Muscle of leg (tissue), 11 donors: ENCODE results near the gene TTC22. TPM values are rescaled to one million over a fixed set of nuclear protein-coding genes. Genes with fewer than 3 reads are reported as not detected.

Source experiments
- DNase-seq: peaks from one replicate; pipeline ENCODE4 v3.0.0; 2013
- H3K27ac ChIP-seq: one replicate; pipeline ENCODE4 v1.5.1; 2013; ENCODE audit warnings: mild to moderate bottlenecking, low read length, control low read depth
- H3K27me3 ChIP-seq: one replicate; pipeline ENCODE4 v1.6.1; 2013; ENCODE audit warnings: low read length; ENCODE audit not compliant: control insufficient read depth, insufficient read depth
- H3K36me3 ChIP-seq: one replicate; pipeline ENCODE4 v1.6.1; 2013; ENCODE audit warnings: low read length; ENCODE audit not compliant: control insufficient read depth, insufficient read depth
- H3K4me1 ChIP-seq: one replicate; pipeline ENCODE4 v1.6.1; 2013; ENCODE audit warnings: low read length; ENCODE audit not compliant: control insufficient read depth, insufficient read depth
- H3K4me3 ChIP-seq: one replicate; pipeline ENCODE4 v1.5.1; 2013; ENCODE audit warnings: low read length, control low read depth
- H3K9me3 ChIP-seq: replicated peaks from 2 replicates; pipeline ENCODE4 v1.6.1; 2013; ENCODE audit warnings: low read depth, low read length; ENCODE audit not compliant: control insufficient read depth
- WGBS: methylation state at CpG from one replicate; pipeline ENCODE4 v1.1.5; 2013; ENCODE audit warnings: missing lambda C conversion rate; ENCODE audit not compliant: insufficient coverage; 5-methylcytosine and 5-hydroxymethylcytosine counted together
- polyA plus RNA-seq, 8 donors: library from polyadenylated mRNA; unstranded; fragments of 120-200 nt; gene quantifications; one replicate each; pipeline versions ENCODE4 v1.2.1 to v1.2.3, GENCODE V29; 2013; ENCODE audit warnings: inconsistent platforms in 1 of 8, low replicate concordance in 1 of 8; ENCODE audit not compliant: insufficient read length in 8 of 8, insufficient read depth in 1 of 8
- total RNA-seq: library from RNA; stranded (reverse); fragments of 120-200 nt; gene quantifications from one replicate; pipeline ENCODE4 v1.2.4, GENCODE V29; 2013

The TTC22 gene
- total and polyA plus RNA-seq, 9 donors, result 0.04 to 1.7 (median 0.13) TPM; not detected in 1

GRCh38 chr1:54767526-54767925, 33.6 kb downstream of the TTC22 start:
- WGBS, result 42% methylated on average over 4 of the region's 6 CpGs
- no peaks in the 10 kb centered on the region for H3K9me3 ChIP-seq
- H3K4me3 ChIP-seq, result no peak overlapping the region
- no peaks in the 10 kb centered on the region for H3K27me3 ChIP-seq
- H3K4me1 ChIP-seq, result peaks cover 11% of the 10 kb centered on the region
- no peaks in the 10 kb centered on the region for H3K36me3 ChIP-seq
- DNase-seq, result no peak
- H3K27ac ChIP-seq, result no peak overlapping the region

- Histone ChIP-seq H3K36me3 (no peaks in the 10 kb centered on the region), H3K4me3 (no peak overlapping the region), H3K27ac (no peak overlapping the region), H3K27me3 (no peaks in the 10 kb centered on the region), H3K9me3 (no peaks in the 10 kb centered on the region), H3K4me1 (peaks cover 11% of the 10 kb centered on the region)
- no peak for DNase-seq
- no CpG with 5 or more reads among the region's 4 CpGs for WGBS
Observed at GRCh38 chr1:54766726-54767125, 34.4 kb downstream of the TTC22 start.

- peak overlapping the region; percentile 56 for H3K27ac ChIP-seq
- H3K36me3 ChIP-seq, result no peaks in the 10 kb centered on the region
- 81% methylated on average over 7 of the region's 13 CpGs for WGBS
- no peak for DNase-seq
- no peaks in the 10 kb centered on the region for H3K9me3 ChIP-seq
- peak overlapping the region; percentile 42 for H3K4me3 ChIP-seq
- peaks cover 11% of the 10 kb centered on the region for H3K4me1 ChIP-seq
- no peaks in the 10 kb centered on the region for H3K27me3 ChIP-seq
Observed at GRCh38 chr1:54764922-54765561, 36.1 kb downstream of the TTC22 start.

- under 1% methylated on average over 51 of the region's 57 CpGs for WGBS
Observed at GRCh38 chr1:54764133-54764921, 36.8 kb downstream of the TTC22 start, which contains the start of gene PARS2. TSS of gene PARS2 (minus strand) at chr1:54764523. CDS start at chr1:54759161, 5,362 bp downstream.

GRCh38 chr1:54763816-54764132, 37.3 kb downstream of the TTC22 start:
- Histone ChIP-seq H3K36me3 (peaks cover under 1% of the 10 kb centered on the region), H3K27me3 (no peaks in the 10 kb centered on the region), H3K9me3 (no peaks in the 10 kb centered on the region), H3K4me1 (peaks cover 11% of the 10 kb centered on the region), H3K27ac (peak overlapping the region; percentile 78), H3K4me3 (peak overlapping the region; percentile 92)
- no peak for DNase-seq
- 5% methylated on average over 8 of the region's 11 CpGs for WGBS

More at GRCh38 chr1:54764133-54764921, 36.8 kb downstream of the TTC22 start, which contains the start of gene PARS2:
- Histone ChIP-seq H3K4me3 (peak within 1 kb of the TSS; percentile 92), H3K4me1 (peaks cover 11% of the 10 kb centered on the region), H3K27me3 (no peaks in the 10 kb centered on the region), H3K27ac (peak within 1 kb of the TSS; percentile 78), H3K9me3 (no peaks in the 10 kb centered on the region), H3K36me3 (no peaks in the 10 kb centered on the region)
- peak; percentile 100 for DNase-seq

- no peak for DNase-seq
- H3K27me3 ChIP-seq, result no peaks in the 10 kb centered on the region
- peaks cover 8% of the 10 kb centered on the region for H3K4me1 ChIP-seq
- H3K9me3 ChIP-seq, result no peaks in the 10 kb centered on the region
- 94% methylated on average over 18 of the region's 20 CpGs for WGBS
- H3K27ac ChIP-seq, result no peak overlapping the region
- H3K36me3 ChIP-seq, result peaks cover 26% of the 10 kb centered on the region
- no peak overlapping the region for H3K4me3 ChIP-seq
Observed at GRCh38 chr1:54758678-54759348, 42.3 kb downstream of the TTC22 start.

GRCh38 chr1:54757833-54758232, 43.3 kb downstream of the TTC22 start:
- Histone ChIP-seq H3K4me1 (peaks cover 1% of the 10 kb centered on the region), H3K36me3 (peaks cover 26% of the 10 kb centered on the region), H3K27ac (no peak overlapping the region), H3K9me3 (no peaks in the 10 kb centered on the region), H3K27me3 (no peaks in the 10 kb centered on the region), H3K4me3 (no peak overlapping the region)
- no peak for DNase-seq
- 91% methylated on average over 4 of the region's 9 CpGs for WGBS

GRCh38 chr1:54754486-54755285, 46.4 kb downstream of the TTC22 start:
- Histone ChIP-seq H3K4me3 (no peak overlapping the region), H3K9me3 (no peaks in the 10 kb centered on the region), H3K27ac (no peak overlapping the region), H3K27me3 (no peaks in the 10 kb centered on the region), H3K36me3 (peaks cover 26% of the 10 kb centered on the region), H3K4me1 (no peaks in the 10 kb centered on the region)
- 83% methylated on average over 20 of the region's 25 CpGs for WGBS
- no peak for DNase-seq

- Histone ChIP-seq H3K4me1 (no peaks in the 10 kb centered on the region), H3K36me3 (peaks cover 26% of the 10 kb centered on the region), H3K4me3 (no peak overlapping the region), H3K27ac (no peak overlapping the region), H3K27me3 (no peaks in the 10 kb centered on the region), H3K9me3 (no peaks in the 10 kb centered on the region)
- DNase-seq, result no peak
- WGBS, result 86% methylated on average over 22 of the region's 22 CpGs
Observed at GRCh38 chr1:54754045-54754444, 47.1 kb downstream of the TTC22 start.
